ENCODE data around the gene TBC1D24. TPM values are rescaled to one million over a fixed set of nuclear protein-coding genes. Genes with fewer than 3 reads are reported as not detected.

The TBC1D24 gene
- total and polyA plus RNA-seq, 9 of the 15 experiments (the other 6 are each of a cell fraction or from before 2014, with no cell fraction given) = 1.7 to 22.6 (median 7.2) TPM

DNA sequence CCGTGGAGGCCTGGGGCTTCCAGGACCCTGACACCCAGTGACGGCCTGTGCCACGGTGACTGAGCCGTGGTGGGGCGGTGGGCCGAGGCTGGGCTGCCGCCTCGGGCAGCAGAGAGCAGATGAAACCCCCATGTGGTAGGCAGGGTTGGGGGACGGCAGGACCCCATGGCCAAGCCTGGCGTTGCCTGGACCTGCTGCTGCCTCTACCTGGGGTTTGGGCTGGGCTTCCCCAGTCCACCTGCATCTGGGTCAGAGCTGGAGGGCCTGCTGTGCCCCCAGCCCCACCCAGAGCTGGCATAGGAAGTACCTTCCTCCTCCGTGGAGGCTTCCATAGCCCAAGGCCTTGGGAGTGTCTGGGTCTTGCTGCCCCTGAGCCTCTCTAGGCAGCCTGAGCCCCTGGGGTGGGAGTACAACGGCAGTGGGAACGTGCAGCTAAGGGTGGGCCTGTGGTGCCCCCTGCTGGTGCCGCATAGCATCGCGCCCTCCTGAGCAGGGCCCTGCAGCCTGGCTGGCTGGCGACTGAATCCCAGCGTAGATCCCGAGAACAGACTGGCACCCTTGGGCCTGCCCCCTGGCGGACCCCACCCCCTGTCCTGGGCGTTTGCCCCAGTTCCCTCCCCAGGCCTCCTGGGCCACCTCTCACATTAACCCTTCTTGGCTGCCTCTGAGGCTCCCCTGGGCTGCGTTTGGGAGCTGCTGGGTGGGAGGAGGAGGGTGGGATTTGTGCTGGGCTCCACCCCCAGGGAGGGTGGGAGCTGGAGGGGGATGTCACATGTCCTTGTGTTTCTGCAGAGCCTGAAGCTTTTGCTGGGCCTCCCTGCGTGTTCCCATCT, 26.2 kb downstream of the TBC1D24 start (continued):
- TF ChIP-seq, protein P1, sequence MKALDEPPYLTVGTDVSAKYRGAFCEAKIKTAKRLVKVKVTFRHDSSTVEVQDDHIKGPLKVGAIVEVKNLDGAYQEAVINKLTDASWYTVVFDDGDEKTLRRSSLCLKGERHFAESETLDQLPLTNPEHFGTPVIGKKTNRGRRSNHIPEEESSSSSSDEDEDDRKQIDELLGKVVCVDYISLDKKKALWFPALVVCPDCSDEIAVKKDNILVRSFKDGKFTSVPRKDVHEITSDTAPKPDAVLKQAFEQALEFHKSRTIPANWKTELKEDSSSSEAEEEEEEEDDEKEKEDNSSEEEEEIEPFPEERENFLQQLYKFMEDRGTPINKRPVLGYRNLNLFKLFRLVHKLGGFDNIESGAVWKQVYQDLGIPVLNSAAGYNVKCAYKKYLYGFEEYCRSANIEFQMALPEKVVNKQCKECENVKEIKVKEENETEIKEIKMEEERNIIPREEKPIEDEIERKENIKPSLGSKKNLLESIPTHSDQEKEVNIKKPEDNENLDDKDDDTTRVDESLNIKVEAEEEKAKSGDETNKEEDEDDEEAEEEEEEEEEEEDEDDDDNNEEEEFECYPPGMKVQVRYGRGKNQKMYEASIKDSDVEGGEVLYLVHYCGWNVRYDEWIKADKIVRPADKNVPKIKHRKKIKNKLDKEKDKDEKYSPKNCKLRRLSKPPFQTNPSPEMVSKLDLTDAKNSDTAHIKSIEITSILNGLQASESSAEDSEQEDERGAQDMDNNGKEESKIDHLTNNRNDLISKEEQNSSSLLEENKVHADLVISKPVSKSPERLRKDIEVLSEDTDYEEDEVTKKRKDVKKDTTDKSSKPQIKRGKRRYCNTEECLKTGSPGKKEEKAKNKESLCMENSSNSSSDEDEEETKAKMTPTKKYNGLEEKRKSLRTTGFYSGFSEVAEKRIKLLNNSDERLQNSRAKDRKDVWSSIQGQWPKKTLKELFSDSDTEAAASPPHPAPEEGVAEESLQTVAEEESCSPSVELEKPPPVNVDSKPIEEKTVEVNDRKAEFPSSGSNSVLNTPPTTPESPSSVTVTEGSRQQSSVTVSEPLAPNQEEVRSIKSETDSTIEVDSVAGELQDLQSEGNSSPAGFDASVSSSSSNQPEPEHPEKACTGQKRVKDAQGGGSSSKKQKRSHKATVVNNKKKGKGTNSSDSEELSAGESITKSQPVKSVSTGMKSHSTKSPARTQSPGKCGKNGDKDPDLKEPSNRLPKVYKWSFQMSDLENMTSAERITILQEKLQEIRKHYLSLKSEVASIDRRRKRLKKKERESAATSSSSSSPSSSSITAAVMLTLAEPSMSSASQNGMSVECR (CRISPR knock-in tag; IDR thresholded peaks at IDR 0.05) = peak; percentile 20; the same call in 1 of the 2 replicates
- TF ChIP-seq ELF4 (CRISPR knock-in tag; IDR thresholded peaks at IDR 0.05) = no peak
- TF ChIP-seq ZNF311 (CRISPR knock-in tag; IDR thresholded peaks at IDR 0.05) = no peak
- TF ChIP-seq, protein P2, sequence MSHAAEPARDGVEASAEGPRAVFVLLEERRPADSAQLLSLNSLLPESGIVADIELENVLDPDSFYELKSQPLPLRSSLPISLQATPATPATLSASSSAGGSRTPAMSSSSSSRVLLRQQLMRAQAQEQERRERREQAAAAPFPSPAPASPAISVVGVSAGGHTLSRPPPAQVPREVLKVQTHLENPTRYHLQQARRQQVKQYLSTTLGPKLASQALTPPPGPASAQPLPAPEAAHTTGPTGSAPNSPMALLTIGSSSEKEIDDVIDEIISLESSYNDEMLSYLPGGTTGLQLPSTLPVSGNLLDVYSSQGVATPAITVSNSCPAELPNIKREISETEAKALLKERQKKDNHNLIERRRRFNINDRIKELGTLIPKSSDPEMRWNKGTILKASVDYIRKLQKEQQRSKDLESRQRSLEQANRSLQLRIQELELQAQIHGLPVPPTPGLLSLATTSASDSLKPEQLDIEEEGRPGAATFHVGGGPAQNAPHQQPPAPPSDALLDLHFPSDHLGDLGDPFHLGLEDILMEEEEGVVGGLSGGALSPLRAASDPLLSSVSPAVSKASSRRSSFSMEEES (CRISPR knock-in tag; IDR thresholded peaks at IDR 0.05) = no peak
- TF ChIP-seq ARID2 (IDR thresholded peaks at IDR 0.05) = peak; percentile 71
- no peak for TF ChIP-seq TOE1 (IDR thresholded peaks at IDR 0.05; ENCODE audit: borderline replicate concordance)
- TF ChIP-seq TOE1 (CRISPR knock-in tag; IDR thresholded peaks at IDR 0.05; ENCODE audit: borderline replicate concordance, low read depth) = no peak
- TF ChIP-seq CREM (IDR thresholded peaks at IDR 0.05; ENCODE audit: low read depth) = peak; percentile 48; the same call in 1 of the 2 replicates
- TF ChIP-seq CBX1 (IDR thresholded peaks at IDR 0.05; ENCODE audit: low read depth) = peak; percentile 38; the same call in 1 of the 2 replicates
- no peak for TF ChIP-seq ETS2 (tag; IDR thresholded peaks at IDR 0.05; ENCODE audit: borderline replicate concordance, poor library complexity, severe bottlenecking)
- TF ChIP-seq, protein P3, sequence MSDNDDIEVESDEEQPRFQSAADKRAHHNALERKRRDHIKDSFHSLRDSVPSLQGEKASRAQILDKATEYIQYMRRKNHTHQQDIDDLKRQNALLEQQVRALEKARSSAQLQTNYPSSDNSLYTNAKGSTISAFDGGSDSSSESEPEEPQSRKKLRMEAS (CRISPR knock-in tag; IDR thresholded peaks at IDR 0.05) = no peak
- TF ChIP-seq ESRRB (CRISPR knock-in tag; IDR thresholded peaks at IDR 0.05; ENCODE audit: borderline replicate concordance) = no peak
- TF ChIP-seq, protein P4, sequence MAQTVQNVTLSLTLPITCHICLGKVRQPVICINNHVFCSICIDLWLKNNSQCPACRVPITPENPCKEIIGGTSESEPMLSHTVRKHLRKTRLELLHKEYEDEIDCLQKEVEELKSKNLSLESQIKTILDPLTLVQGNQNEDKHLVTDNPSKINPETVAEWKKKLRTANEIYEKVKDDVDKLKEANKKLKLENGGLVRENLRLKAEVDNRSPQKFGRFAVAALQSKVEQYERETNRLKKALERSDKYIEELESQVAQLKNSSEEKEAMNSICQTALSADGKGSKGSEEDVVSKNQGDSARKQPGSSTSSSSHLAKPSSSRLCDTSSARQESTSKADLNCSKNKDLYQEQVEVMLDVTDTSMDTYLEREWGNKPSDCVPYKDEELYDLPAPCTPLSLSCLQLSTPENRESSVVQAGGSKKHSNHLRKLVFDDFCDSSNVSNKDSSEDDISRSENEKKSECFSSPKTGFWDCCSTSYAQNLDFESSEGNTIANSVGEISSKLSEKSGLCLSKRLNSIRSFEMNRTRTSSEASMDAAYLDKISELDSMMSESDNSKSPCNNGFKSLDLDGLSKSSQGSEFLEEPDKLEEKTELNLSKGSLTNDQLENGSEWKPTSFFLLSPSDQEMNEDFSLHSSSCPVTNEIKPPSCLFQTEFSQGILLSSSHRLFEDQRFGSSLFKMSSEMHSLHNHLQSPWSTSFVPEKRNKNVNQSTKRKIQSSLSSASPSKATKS (CRISPR knock-in tag; IDR thresholded peaks at IDR 0.05) = no peak
- no peak for TF ChIP-seq RBM34 (IDR thresholded peaks at IDR 0.05; ENCODE audit: borderline replicate concordance, insufficient read depth, low read length)
- TF ChIP-seq, protein P5, sequence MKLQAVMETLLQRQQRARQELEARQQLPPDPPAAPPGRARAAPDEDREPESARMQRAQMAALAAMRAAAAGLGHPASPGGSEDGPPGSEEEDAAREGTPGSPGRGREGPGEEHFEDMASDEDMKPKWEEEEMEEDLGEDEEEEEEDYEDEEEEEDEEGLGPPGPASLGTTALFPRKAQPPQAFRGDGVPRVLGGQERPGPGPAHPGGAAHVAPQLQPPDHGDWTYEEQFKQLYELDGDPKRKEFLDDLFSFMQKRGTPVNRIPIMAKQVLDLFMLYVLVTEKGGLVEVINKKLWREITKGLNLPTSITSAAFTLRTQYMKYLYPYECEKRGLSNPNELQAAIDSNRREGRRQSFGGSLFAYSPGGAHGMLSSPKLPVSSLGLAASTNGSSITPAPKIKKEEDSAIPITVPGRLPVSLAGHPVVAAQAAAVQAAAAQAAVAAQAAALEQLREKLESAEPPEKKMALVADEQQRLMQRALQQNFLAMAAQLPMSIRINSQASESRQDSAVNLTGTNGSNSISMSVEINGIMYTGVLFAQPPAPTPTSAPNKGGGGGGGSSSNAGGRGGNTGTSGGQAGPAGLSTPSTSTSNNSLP (IDR thresholded peaks at IDR 0.05; ENCODE audit: borderline replicate concordance, low read depth, low read length) = no peak
- TF ChIP-seq TAF7 (tag; IDR thresholded peaks at IDR 0.05) = no peak
